Measurements from ENCODE around the gene CFAP100. TPM values are rescaled to one million over a fixed set of nuclear protein-coding genes. Genes with fewer than 3 reads are reported as not detected.

Gene CFAP100
- polyA plus RNA-seq, 2 donors, result not detected

DNA sequence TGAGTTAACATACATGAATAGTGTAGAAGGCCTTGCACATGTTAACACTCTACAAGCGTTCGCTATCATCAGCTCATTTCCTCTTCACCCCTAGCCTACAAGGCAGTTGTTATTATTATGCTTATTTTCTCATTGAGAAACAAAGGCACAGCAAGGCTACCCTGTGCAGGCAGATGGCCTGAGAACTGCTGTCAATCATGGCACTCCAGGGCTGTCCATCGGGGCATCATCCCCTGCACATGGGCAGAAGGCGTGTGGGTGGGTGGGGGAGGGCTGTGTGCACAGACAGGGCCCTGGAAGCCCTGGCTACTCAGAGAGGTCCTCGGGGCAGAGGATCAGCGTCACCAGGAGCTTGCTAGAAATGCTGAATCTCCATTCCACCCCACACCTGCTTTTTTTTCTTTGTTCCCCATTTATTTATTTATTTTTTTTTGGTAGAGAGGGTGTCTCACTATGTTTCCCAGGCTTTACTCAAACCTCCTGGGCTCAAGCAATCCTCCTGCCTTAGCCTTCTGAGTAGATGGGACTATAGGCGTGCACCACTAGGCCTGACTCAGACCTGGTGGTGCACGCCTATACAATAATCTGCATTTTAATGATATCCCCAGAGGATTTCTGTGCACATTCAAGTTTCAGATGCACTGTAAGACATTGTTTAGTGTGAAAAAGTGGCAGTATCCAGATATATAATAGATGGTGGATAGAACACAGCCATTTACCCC is 90.6 kb downstream of the CFAP100 start:
- H3K4me3 ChIP-seq (ENCODE audit: low read depth in 1 of 2, low read length in 2 of 2), result no peak overlapping the region
- H3K27ac ChIP-seq (ENCODE audit: low read depth in 2 of 2, low read length in 1 of 2), result no peak overlapping the region
- 88 to 90% methylated on average over 8 of the region's 8 CpGs for WGBS, 2 donors
- H3K27me3 ChIP-seq (ENCODE audit: control insufficient read depth in 1 of 2, insufficient read depth in 2 of 2, low read length in 2 of 2), result no peaks in the 10 kb centered on the region
- H3K4me1 ChIP-seq (ENCODE audit: control insufficient read depth in 2 of 2, insufficient read depth in 2 of 2, low read length in 1 of 2), result peaks cover 0 to 3% of the 10 kb centered on the region in 2 donors
- no peaks in the 10 kb centered on the region for H3K36me3 ChIP-seq (ENCODE audit: control insufficient read depth in 2 of 2, insufficient read depth in 2 of 2, low read length in 1 of 2)
- H3K9me3 ChIP-seq (ENCODE audit: control insufficient read depth in 2 of 2, insufficient read depth in 1 of 2, low read depth in 1 of 2, low read length in 1 of 2), result no peaks in the 10 kb centered on the region

DNA sequence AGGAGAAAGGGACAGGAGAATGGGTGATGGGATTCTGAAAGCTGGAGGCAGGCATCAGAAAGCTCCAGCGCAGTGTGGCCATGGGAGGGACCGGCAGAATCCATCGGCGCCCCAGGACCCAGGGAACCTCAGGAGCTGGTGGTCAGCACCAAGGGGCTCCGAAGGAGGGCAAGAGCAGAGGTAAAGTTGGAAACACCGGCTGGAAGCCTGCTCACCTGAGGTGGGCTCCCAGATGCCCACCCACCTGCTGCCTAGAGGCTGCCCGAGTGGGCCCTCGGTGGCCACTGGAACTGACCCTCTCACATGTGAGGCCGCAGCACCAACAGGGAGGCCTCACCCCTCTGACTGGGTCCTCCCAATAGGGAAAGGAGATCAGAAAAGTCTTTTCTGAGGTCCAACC is 91.2 kb downstream of the CFAP100 start:
- 97 to 98% methylated on average over 9 of the region's 9 CpGs for WGBS, 2 donors
- no peaks in the 10 kb centered on the region for H3K36me3 ChIP-seq (ENCODE audit: control insufficient read depth in 2 of 2, insufficient read depth in 2 of 2, low read length in 1 of 2)
- no peaks in the 10 kb centered on the region for H3K27me3 ChIP-seq (ENCODE audit: control insufficient read depth in 1 of 2, insufficient read depth in 2 of 2, low read length in 2 of 2)
- H3K9me3 ChIP-seq (ENCODE audit: control insufficient read depth in 2 of 2, insufficient read depth in 1 of 2, low read depth in 1 of 2, low read length in 1 of 2), result no peaks in the 10 kb centered on the region
- H3K4me1 ChIP-seq (ENCODE audit: control insufficient read depth in 2 of 2, insufficient read depth in 2 of 2, low read length in 1 of 2), result peaks cover 0 to 3% of the 10 kb centered on the region in 2 donors
- no peak overlapping the region for H3K27ac ChIP-seq (ENCODE audit: low read depth in 2 of 2, low read length in 1 of 2)
- H3K4me3 ChIP-seq (ENCODE audit: low read depth in 1 of 2, low read length in 2 of 2), result no peak overlapping the region

Other genes with a start within 250 kb of the CFAP100 start
- gene ALDH1L1, start 214.3 kb upstream of the CFAP100 start, polyA plus RNA-seq, result 1 to 10 TPM; 3.6 to 5.0 TPM
- 1 to 10 TPM; 5.0 to 8.2 TPM for gene KLF15, start 37.5 kb upstream of the CFAP100 start, polyA plus RNA-seq
- 10 to 100 TPM in 1 of 2 donors, 1 to 10 TPM in 1; 9.2 to 13.3 TPM for gene ZXDC, start 81.0 kb downstream of the CFAP100 start, polyA plus RNA-seq
- gene UROC1, start 122.9 kb downstream of the CFAP100 start, polyA plus RNA-seq, result not detected
- under 1 TPM in 1 of 2 donors, not detected in 1; 0.04 TPM for gene CHST13, start 129.2 kb downstream of the CFAP100 start, polyA plus RNA-seq
- not detected for gene C3orf22, start 164.0 kb downstream of the CFAP100 start, polyA plus RNA-seq